ENCODE data around the gene UBN1.

The UBN1 gene

GRCh38 chr16:4855371-4855770 is 8.1 kb downstream of the UBN1 start:
- TF ChIP-seq FOXP2 (optimal IDR thresholded peaks at IDR 0.05; ENCODE audit: borderline replicate concordance, extremely low read depth, extremely low read length, insufficient read depth): no peak

- TF ChIP-seq FOXP2 (optimal IDR thresholded peaks at IDR 0.05; ENCODE audit: borderline replicate concordance, extremely low read depth, extremely low read length, insufficient read depth) (no peak), SIN3A (IDR thresholded peaks at IDR 0.05; ENCODE audit: borderline replicate concordance, insufficient read depth, low read length) (no peak), POLR2AphosphoS5 (IDR thresholded peaks at IDR 0.05; ENCODE audit: low read depth, low read length) (no peak), TAF1 (IDR thresholded peaks at IDR 0.05; ENCODE audit: borderline replicate concordance, insufficient read depth, low read length) (no peak), REST (IDR thresholded peaks at IDR 0.05; ENCODE audit: insufficient read depth in 1 of 2, low read depth in 2 of 2, low read length in 2 of 2) (no peak)
These were observed 8.5 kb downstream of the UBN1 start for GRCh38 chr16:4855804-4856203.

- TF ChIP-seq SIN3A (IDR thresholded peaks at IDR 0.05; ENCODE audit: borderline replicate concordance, insufficient read depth, low read length): no peak
- no peak for TF ChIP-seq POLR2AphosphoS5 (IDR thresholded peaks at IDR 0.05; ENCODE audit: low read depth, low read length)
- TF ChIP-seq FOXP2 (optimal IDR thresholded peaks at IDR 0.05; ENCODE audit: borderline replicate concordance, extremely low read depth, extremely low read length, insufficient read depth): no peak
- TF ChIP-seq TAF1 (IDR thresholded peaks at IDR 0.05; ENCODE audit: borderline replicate concordance, insufficient read depth, low read length): no peak
- TF ChIP-seq REST (IDR thresholded peaks at IDR 0.05; ENCODE audit: insufficient read depth in 1 of 2, low read depth in 2 of 2, low read length in 2 of 2): no peak
These were observed 12.1 kb downstream of the UBN1 start for GRCh38 chr16:4859190-4859899.

- TF ChIP-seq TAF1 (IDR thresholded peaks at IDR 0.05; ENCODE audit: borderline replicate concordance, insufficient read depth, low read length) (no peak), POLR2AphosphoS5 (IDR thresholded peaks at IDR 0.05; ENCODE audit: low read depth, low read length) (no peak), SIN3A (IDR thresholded peaks at IDR 0.05; ENCODE audit: borderline replicate concordance, insufficient read depth, low read length) (no peak), REST (IDR thresholded peaks at IDR 0.05; ENCODE audit: insufficient read depth in 1 of 2, low read depth in 2 of 2, low read length in 2 of 2) (no peak), FOXP2 (optimal IDR thresholded peaks at IDR 0.05; ENCODE audit: borderline replicate concordance, extremely low read depth, extremely low read length, insufficient read depth) (no peak)
These were observed 12.6 kb downstream of the UBN1 start for GRCh38 chr16:4859900-4860255.

GRCh38 chr16:4860727-4861342 is 13.6 kb downstream of the UBN1 start:
- TF ChIP-seq SIN3A (IDR thresholded peaks at IDR 0.05; ENCODE audit: borderline replicate concordance, insufficient read depth, low read length) (no peak), POLR2AphosphoS5 (IDR thresholded peaks at IDR 0.05; ENCODE audit: low read depth, low read length) (no peak), REST (IDR thresholded peaks at IDR 0.05; ENCODE audit: insufficient read depth in 1 of 2, low read depth in 2 of 2, low read length in 2 of 2) (no peak), TAF1 (IDR thresholded peaks at IDR 0.05; ENCODE audit: borderline replicate concordance, insufficient read depth, low read length) (no peak), FOXP2 (optimal IDR thresholded peaks at IDR 0.05; ENCODE audit: borderline replicate concordance, extremely low read depth, extremely low read length, insufficient read depth) (no peak)

Measured in PFSK-1 (cell line).